CD8-positive, alpha-beta memory T cell (primary cell): Measurements from ENCODE around the gene HDGFL1. TPM values are rescaled to one million over a fixed set of nuclear protein-coding genes. Genes with fewer than 3 reads are reported as not detected.

ENCODE experiments used
- CTCF ChIA-PET: fragments of 350-600 bp; sonication (Branson Sonifier 250); formaldehyde crosslinking; loops from one replicate; lab custom pipeline; 2021; ENCODE audit warnings: antibody characterized with exemption; lab: Charles Lee
- POLR2A ChIA-PET: fragments of 350-600 bp; sonication (Branson Sonifier 250); formaldehyde crosslinking; loops from one replicate; lab custom pipeline; 2021; ENCODE audit warnings: antibody characterized with exemption; lab: Charles Lee
- DNase-seq, 5 donors: peaks; one replicate each; pipeline versions ENCODE4 v3.0.0 to v3.0.0-alpha.2; 2020 to 2022; ENCODE audit warnings: mixed read lengths in 1 of 5
- H3K27ac ChIP-seq: one replicate; pipeline ENCODE4 v1.7.0; 2013; ENCODE audit warnings: low read depth, mild to moderate bottlenecking, low read length, moderate library complexity
- H3K27me3 ChIP-seq: 2 replicates; pipeline ENCODE4 v1.7.0; 2013; ENCODE audit warnings: low read length, mild to moderate bottlenecking; ENCODE audit not compliant: insufficient read depth, poor library complexity, severe bottlenecking
- H3K36me3 ChIP-seq: 2 replicates; pipeline ENCODE4 v1.7.0; 2013; ENCODE audit warnings: mild to moderate bottlenecking, low read length, moderate library complexity; ENCODE audit not compliant: insufficient read depth
- H3K4me1 ChIP-seq: 2 replicates; pipeline ENCODE4 v1.7.0; 2013; ENCODE audit warnings: mild to moderate bottlenecking, low read length, moderate library complexity; ENCODE audit not compliant: insufficient read depth
- H3K4me3 ChIP-seq: 2 replicates; pipeline ENCODE4 v1.7.0; 2013; ENCODE audit warnings: mild to moderate bottlenecking, low read length
- H3K9me3 ChIP-seq: 2 replicates; pipeline ENCODE4 v1.7.0; 2013; ENCODE audit warnings: mild to moderate bottlenecking, low read length
- H3K27ac Mint-ChIP-seq, 8 donors: one replicate each; pipeline ENCODE4 v1.8.0; 2020 to 2021; ENCODE audit warnings: mixed read lengths in 8 of 8, mild to moderate bottlenecking in 6 of 8, inconsistent platforms in 3 of 8, moderate library complexity in 3 of 8
- H3K27me3 Mint-ChIP-seq, 2 donors: one replicate each; pipeline ENCODE4 v1.8.0; 2020 to 2021; ENCODE audit warnings: mixed read lengths in 2 of 2, mild to moderate bottlenecking in 1 of 2, moderate library complexity in 1 of 2
- H3K36me3 Mint-ChIP-seq, 3 donors: one replicate each; pipeline ENCODE4 v1.8.0; 2020 to 2021; ENCODE audit warnings: mixed read lengths in 3 of 3, inconsistent platforms in 1 of 3, mild to moderate bottlenecking in 1 of 3
- H3K4me1 Mint-ChIP-seq, 3 donors: one replicate each; pipeline ENCODE4 v1.8.0; 2020 to 2021; ENCODE audit warnings: mixed read lengths in 3 of 3, inconsistent platforms in 1 of 3, mild to moderate bottlenecking in 1 of 3
- H3K4me3 Mint-ChIP-seq, 7 donors: one replicate each; pipeline ENCODE4 v1.8.0; 2020 to 2021; ENCODE audit warnings: mixed read lengths in 7 of 7, mild to moderate bottlenecking in 6 of 7, moderate library complexity in 4 of 7, inconsistent platforms in 2 of 7
- H3K9me3 Mint-ChIP-seq, 5 donors: one replicate each; pipeline ENCODE4 v1.8.0; 2020 to 2022; ENCODE audit warnings: mixed read lengths in 5 of 5, mild to moderate bottlenecking in 3 of 5, moderate library complexity in 2 of 5, inconsistent platforms in 1 of 5
- polyA plus RNA-seq: library from polyadenylated mRNA; unstranded; fragments of 300-500 nt; fragmentation: Illumina TruSeq; gene quantifications from one replicate; pipeline ENCODE4 v1.2.3, GENCODE V29; 2021
- total RNA-seq, 2 experiments: library from RNA; stranded (reverse); gene quantifications; one replicate each; pipeline ENCODE4 v1.2.3, GENCODE V29; 2021

The HDGFL1 gene
- total and polyA plus RNA-seq, 3 experiments from 2014 or later = not detected

DNA sequence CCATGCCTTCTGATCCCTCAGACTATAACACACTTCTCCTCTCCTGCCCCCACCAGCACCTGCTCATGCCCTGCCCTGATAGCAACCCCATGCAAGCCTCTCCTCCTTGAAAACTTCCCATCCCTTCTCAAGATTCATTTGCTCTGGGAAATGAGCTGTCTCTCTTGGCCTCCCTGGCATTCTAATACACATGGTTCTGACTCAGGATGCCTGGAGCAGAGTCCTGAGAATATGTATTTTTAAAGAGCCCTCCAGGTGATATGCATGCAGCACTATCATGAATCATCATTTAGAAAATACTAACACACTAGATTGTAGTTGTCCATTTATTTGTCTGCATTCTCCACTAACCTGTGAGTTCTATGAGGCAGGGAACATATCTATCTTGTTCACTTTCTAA, 26.6 kb downstream of the HDGFL1 start:
- no peaks in the 10 kb centered on the region for H3K36me3 ChIP-seq
- H3K4me1 ChIP-seq = no peaks in the 10 kb centered on the region
- H3K27ac Mint-ChIP-seq = no peak overlapping the region
- DNase-seq = no peak
- no peak overlapping the region for H3K27ac ChIP-seq
- H3K9me3 ChIP-seq = no peaks in the 10 kb centered on the region
- peaks cover 3 to 15% (median 8%) of the 10 kb centered on the region in 5 donors for H3K9me3 Mint-ChIP-seq
- H3K27me3 Mint-ChIP-seq = no peaks in the 10 kb centered on the region
- CTCF ChIA-PET = no interaction called here
- H3K4me3 ChIP-seq = no peak overlapping the region
- POLR2A ChIA-PET = no interaction called here
- H3K36me3 Mint-ChIP-seq = no peaks in the 10 kb centered on the region
- H3K27me3 ChIP-seq = no peaks in the 10 kb centered on the region
- H3K4me3 Mint-ChIP-seq = no peak overlapping the region
- H3K4me1 Mint-ChIP-seq = no peaks in the 10 kb centered on the region

GRCh38 chr6:22598339-22598738, 29.0 kb downstream of the HDGFL1 start:
- CTCF ChIA-PET = no interaction called here
- no peaks in the 10 kb centered on the region for H3K9me3 ChIP-seq
- no peak for DNase-seq
- Mint-ChIP-seq H3K27ac (no peak overlapping the region), H3K36me3 (no peaks in the 10 kb centered on the region), H3K9me3 (peaks cover 3 to 17% (median 14%) of the 10 kb centered on the region in 5 donors), H3K27me3 (no peaks in the 10 kb centered on the region), H3K4me1 (no peaks in the 10 kb centered on the region), H3K4me3 (peak overlapping the region in 1 of 7 donors; percentile 61)
- no peak overlapping the region for H3K4me3 ChIP-seq
- no peaks in the 10 kb centered on the region for H3K36me3 ChIP-seq
- POLR2A ChIA-PET = no interaction called here
- no peaks in the 10 kb centered on the region for H3K4me1 ChIP-seq
- no peaks in the 10 kb centered on the region for H3K27me3 ChIP-seq
- no peak overlapping the region for H3K27ac ChIP-seq

- peaks cover 3 to 17% (median 12%) of the 10 kb centered on the region in 5 donors for H3K9me3 Mint-ChIP-seq
These were observed 30.7 kb downstream of the HDGFL1 start for GRCh38 chr6:22600059-22600458.

DNA sequence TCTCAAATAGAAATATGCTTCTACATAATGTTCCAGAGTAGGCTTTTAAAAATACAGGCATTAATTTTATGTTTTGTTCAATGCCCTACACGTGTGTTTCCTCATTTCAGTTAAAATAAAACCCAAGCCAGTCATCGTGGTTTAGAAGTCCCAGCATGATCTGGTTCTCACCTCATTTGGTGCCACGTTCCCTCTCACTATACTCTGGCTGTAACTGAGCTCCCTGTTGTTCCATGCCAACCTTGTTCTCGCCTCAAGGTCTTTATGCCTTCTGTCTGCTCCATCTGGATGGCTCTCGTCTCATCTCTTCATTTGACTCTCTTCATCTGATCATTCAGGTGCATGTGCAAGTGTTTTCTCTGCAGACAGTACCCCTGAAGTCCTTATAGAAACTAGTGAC, 32.6 kb downstream of the HDGFL1 start:
- POLR2A ChIA-PET = no interaction called here

More at GRCh38 chr6:22600059-22600458, 30.7 kb downstream of the HDGFL1 start:
- H3K4me3 ChIP-seq = no peak overlapping the region
- H3K4me1 Mint-ChIP-seq = no peaks in the 10 kb centered on the region
- H3K27me3 Mint-ChIP-seq = no peaks in the 10 kb centered on the region
- H3K9me3 ChIP-seq = no peaks in the 10 kb centered on the region
- POLR2A ChIA-PET = no interaction called here
- H3K4me3 Mint-ChIP-seq = no peak overlapping the region
- no peaks in the 10 kb centered on the region for H3K27me3 ChIP-seq
- no peaks in the 10 kb centered on the region for H3K4me1 ChIP-seq
- no peak for DNase-seq
- no peaks in the 10 kb centered on the region for H3K36me3 ChIP-seq
- no peak overlapping the region for H3K27ac ChIP-seq
- H3K27ac Mint-ChIP-seq = no peak overlapping the region
- no peaks in the 10 kb centered on the region for H3K36me3 Mint-ChIP-seq
- CTCF ChIA-PET = no interaction called here

GRCh38 chr6:22605736-22606135, 36.4 kb downstream of the HDGFL1 start:
- Mint-ChIP-seq H3K9me3 (peaks cover 0 to 10% (median 7%) of the 10 kb centered on the region in 5 donors), H3K4me1 (no peaks in the 10 kb centered on the region), H3K27ac (no peak overlapping the region), H3K4me3 (no peak overlapping the region), H3K36me3 (no peaks in the 10 kb centered on the region), H3K27me3 (no peaks in the 10 kb centered on the region)
- CTCF ChIA-PET = no interaction called here
- no peak overlapping the region for H3K27ac ChIP-seq
- no peaks in the 10 kb centered on the region for H3K4me1 ChIP-seq
- no peaks in the 10 kb centered on the region for H3K36me3 ChIP-seq
- H3K9me3 ChIP-seq = no peaks in the 10 kb centered on the region
- DNase-seq = no peak
- POLR2A ChIA-PET = no interaction called here
- H3K27me3 ChIP-seq = no peaks in the 10 kb centered on the region
- H3K4me3 ChIP-seq = no peak overlapping the region

More for the DNA sequence above, 32.6 kb downstream of the HDGFL1 start:
- no peak overlapping the region for H3K4me3 ChIP-seq
- no peak overlapping the region for H3K27ac Mint-ChIP-seq
- no peak overlapping the region for H3K27ac ChIP-seq
- no peaks in the 10 kb centered on the region for H3K9me3 ChIP-seq
- H3K27me3 ChIP-seq = no peaks in the 10 kb centered on the region
- CTCF ChIA-PET = no interaction called here
- DNase-seq = no peak
- no peaks in the 10 kb centered on the region for H3K36me3 Mint-ChIP-seq
- no peaks in the 10 kb centered on the region for H3K36me3 ChIP-seq
- H3K27me3 Mint-ChIP-seq = no peaks in the 10 kb centered on the region
- peaks cover 0 to 14% (median 10%) of the 10 kb centered on the region in 5 donors for H3K9me3 Mint-ChIP-seq
- no peak overlapping the region for H3K4me3 Mint-ChIP-seq
- no peaks in the 10 kb centered on the region for H3K4me1 Mint-ChIP-seq
- H3K4me1 ChIP-seq = no peaks in the 10 kb centered on the region

DNA sequence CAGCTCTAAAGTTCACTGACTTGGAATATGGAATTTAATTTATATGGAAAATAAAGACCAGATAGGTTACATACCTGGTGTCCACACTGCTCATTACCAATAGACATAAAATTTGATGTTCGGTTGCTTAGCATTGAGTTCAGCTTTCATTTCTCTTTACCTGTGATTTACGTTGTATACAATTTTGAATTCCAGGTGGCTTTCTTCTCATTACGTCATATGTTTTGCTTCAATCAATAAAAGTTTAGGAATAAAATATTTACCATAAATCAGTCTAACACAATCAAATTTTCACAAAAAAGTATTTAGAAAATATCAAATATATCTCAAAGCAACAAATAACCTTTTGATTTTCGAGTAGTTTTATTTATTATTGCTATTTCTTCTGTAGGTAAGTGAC, 40.8 kb downstream of the HDGFL1 start:
- H3K27me3 Mint-ChIP-seq = no peaks in the 10 kb centered on the region
- H3K9me3 Mint-ChIP-seq = peaks cover 0 to 16% (median 4%) of the 10 kb centered on the region in 5 donors
- Histone ChIP-seq H3K9me3 (no peaks in the 10 kb centered on the region), H3K36me3 (no peaks in the 10 kb centered on the region), H3K27me3 (no peaks in the 10 kb centered on the region), H3K4me3 (no peak overlapping the region), H3K4me1 (no peaks in the 10 kb centered on the region), H3K27ac (no peak overlapping the region)
- ChIA-PET POLR2A (no interaction called here), CTCF (no interaction called here)
- no peaks in the 10 kb centered on the region for H3K4me1 Mint-ChIP-seq
- H3K4me3 Mint-ChIP-seq = no peak overlapping the region
- no peaks in the 10 kb centered on the region for H3K36me3 Mint-ChIP-seq
- H3K27ac Mint-ChIP-seq = no peak overlapping the region
- no peak for DNase-seq

DNA sequence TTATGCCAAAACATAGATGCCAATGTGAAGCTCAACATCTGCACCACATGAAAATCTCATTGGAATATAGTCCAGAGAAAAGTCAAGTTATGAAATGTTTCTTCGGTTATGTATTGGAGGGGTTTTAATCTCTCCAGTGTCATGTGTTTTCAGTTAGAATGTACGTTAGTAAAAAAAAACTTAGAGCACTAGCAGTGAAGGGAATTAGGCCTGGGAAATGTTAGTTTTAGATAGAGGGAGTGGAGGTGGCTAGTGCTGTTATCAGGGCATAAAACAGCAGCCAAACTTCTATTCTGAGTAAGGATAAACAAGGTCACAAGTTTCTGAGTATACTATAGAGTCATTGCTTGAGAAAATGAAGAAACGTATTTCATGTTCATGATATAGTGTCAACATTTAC, 42.9 kb downstream of the HDGFL1 start:
- Histone ChIP-seq H3K4me1 (no peaks in the 10 kb centered on the region), H3K27me3 (no peaks in the 10 kb centered on the region), H3K36me3 (no peaks in the 10 kb centered on the region), H3K27ac (no peak overlapping the region), H3K4me3 (no peak overlapping the region), H3K9me3 (no peaks in the 10 kb centered on the region)
- Mint-ChIP-seq H3K9me3 (peaks cover 0 to 21% (median 4%) of the 10 kb centered on the region in 5 donors), H3K27ac (no peak overlapping the region), H3K4me3 (no peak overlapping the region), H3K27me3 (no peaks in the 10 kb centered on the region), H3K4me1 (no peaks in the 10 kb centered on the region), H3K36me3 (no peaks in the 10 kb centered on the region)
- ChIA-PET POLR2A (no interaction called here), CTCF (no interaction called here)
- no peak for DNase-seq

DNA sequence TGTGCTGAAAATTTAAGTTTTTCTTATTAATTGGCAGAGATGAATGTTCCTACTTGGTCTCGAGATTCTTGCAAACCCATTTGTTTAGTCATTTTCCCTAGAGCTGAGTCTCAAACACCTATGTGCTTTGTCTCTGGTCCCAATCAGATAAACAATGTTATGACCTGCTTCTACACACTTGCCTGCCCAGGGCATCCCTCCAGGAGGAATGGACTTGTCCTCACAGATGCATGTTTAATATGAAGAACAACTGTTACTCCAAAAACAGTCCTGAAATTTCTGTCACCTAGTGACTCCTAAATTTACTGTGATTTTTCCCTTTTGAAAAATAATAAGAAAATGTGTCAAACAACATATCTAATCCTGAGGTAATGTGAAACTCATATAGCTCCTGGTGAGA, 43.7 kb downstream of the HDGFL1 start:
- Histone ChIP-seq H3K27ac (no peak overlapping the region), H3K27me3 (no peaks in the 10 kb centered on the region), H3K9me3 (no peaks in the 10 kb centered on the region), H3K36me3 (no peaks in the 10 kb centered on the region), H3K4me1 (no peaks in the 10 kb centered on the region), H3K4me3 (no peak overlapping the region)
- no peaks in the 10 kb centered on the region for H3K4me1 Mint-ChIP-seq
- no peak for DNase-seq
- peaks cover 0 to 21% (median 4%) of the 10 kb centered on the region in 5 donors for H3K9me3 Mint-ChIP-seq
- H3K4me3 Mint-ChIP-seq = no peak overlapping the region
- ChIA-PET POLR2A (no interaction called here), CTCF (no interaction called here)
- no peaks in the 10 kb centered on the region for H3K36me3 Mint-ChIP-seq
- no peak overlapping the region for H3K27ac Mint-ChIP-seq
- H3K27me3 Mint-ChIP-seq = no peaks in the 10 kb centered on the region

DNA sequence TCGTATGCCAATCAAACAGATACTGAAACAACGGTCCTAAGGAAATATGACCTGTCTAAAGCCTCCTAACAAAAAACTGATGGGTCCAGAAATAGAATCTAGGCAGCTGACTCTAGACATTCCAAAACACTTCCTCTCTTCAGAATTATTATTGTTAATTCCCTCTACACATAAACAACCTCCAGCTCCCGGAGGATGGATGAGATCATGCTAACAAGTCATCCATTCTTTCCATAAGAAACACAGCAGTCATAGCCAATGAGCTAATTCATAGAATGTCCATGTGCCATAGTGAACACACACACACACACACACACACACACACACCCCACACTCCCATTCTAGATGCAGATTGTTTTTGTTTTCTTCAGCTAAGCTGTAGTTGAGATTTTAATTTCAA, 44.3 kb downstream of the HDGFL1 start:
- no peaks in the 10 kb centered on the region for H3K27me3 ChIP-seq
- no peak overlapping the region for H3K4me3 Mint-ChIP-seq
- no peaks in the 10 kb centered on the region for H3K36me3 Mint-ChIP-seq
- H3K27ac Mint-ChIP-seq = no peak overlapping the region
- no peak overlapping the region for H3K27ac ChIP-seq
- H3K4me1 ChIP-seq = no peaks in the 10 kb centered on the region
- H3K36me3 ChIP-seq = no peaks in the 10 kb centered on the region
- H3K4me1 Mint-ChIP-seq = no peaks in the 10 kb centered on the region
- ChIA-PET CTCF (no interaction called here), POLR2A (no interaction called here)
- no peak overlapping the region for H3K4me3 ChIP-seq
- H3K9me3 ChIP-seq = no peaks in the 10 kb centered on the region
- peaks cover 0 to 27% (median 4%) of the 10 kb centered on the region in 5 donors for H3K9me3 Mint-ChIP-seq
- DNase-seq = no peak
- H3K27me3 Mint-ChIP-seq = no peaks in the 10 kb centered on the region
